ENCODE data around the gene ATN1. TPM values are rescaled to one million over a fixed set of nuclear protein-coding genes. Genes with fewer than 3 reads are reported as not detected.
A peak's percentile ranks its signal among the peaks of the same experiment; 100 is the strongest.
"Not testable (repeated sequence)": the region's sequence is repeated elsewhere in the genome, so short reads cannot be mapped to it uniquely, and the experiment has no call there.

Gene ATN1, protein sequence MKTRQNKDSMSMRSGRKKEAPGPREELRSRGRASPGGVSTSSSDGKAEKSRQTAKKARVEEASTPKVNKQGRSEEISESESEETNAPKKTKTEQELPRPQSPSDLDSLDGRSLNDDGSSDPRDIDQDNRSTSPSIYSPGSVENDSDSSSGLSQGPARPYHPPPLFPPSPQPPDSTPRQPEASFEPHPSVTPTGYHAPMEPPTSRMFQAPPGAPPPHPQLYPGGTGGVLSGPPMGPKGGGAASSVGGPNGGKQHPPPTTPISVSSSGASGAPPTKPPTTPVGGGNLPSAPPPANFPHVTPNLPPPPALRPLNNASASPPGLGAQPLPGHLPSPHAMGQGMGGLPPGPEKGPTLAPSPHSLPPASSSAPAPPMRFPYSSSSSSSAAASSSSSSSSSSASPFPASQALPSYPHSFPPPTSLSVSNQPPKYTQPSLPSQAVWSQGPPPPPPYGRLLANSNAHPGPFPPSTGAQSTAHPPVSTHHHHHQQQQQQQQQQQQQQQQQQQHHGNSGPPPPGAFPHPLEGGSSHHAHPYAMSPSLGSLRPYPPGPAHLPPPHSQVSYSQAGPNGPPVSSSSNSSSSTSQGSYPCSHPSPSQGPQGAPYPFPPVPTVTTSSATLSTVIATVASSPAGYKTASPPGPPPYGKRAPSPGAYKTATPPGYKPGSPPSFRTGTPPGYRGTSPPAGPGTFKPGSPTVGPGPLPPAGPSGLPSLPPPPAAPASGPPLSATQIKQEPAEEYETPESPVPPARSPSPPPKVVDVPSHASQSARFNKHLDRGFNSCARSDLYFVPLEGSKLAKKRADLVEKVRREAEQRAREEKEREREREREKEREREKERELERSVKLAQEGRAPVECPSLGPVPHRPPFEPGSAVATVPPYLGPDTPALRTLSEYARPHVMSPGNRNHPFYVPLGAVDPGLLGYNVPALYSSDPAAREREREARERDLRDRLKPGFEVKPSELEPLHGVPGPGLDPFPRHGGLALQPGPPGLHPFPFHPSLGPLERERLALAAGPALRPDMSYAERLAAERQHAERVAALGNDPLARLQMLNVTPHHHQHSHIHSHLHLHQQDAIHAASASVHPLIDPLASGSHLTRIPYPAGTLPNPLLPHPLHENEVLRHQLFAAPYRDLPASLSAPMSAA (N-terminal part only)
- 10 to 100 TPM; 34.0 to 62.3 TPM for total RNA-seq

DNA sequence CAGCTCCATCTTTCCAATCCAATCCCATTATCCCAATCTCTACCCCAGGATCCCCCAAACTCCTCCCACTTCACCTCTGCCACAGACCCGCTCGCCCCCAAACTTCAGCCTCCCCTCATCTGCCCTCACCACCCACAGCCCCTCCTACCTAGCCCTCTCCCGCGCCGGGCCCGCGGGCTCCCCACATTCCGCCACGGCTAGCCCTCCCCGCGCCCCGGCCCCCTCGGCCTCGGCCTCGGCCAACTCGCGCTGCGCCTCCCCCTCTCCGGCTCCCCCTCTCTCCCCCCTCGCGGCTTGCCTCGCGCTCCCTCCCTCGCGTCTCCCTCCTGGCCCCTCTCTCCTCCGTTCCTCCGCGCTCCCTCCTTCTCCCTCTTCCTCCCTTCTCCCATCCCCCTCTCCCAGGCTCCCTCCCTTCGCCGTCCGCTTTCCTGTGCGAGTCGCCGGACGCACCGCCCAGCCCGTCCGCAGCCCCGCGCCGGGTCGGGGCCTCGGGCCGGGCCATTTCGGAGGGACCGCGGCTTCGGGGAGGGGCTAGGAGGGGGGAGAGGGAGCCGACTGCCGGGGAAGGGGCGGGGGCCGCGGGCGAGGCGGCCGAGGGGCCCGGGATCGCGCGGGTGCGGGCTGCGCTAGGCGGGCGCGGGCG is at the start of gene ATN1:
Gene ATN1, plus strand, starts transcription at position 581 of the 643 bp plus-strand sequence. CDS start 6,043 bp downstream, outside the sequence.
- Mint-ChIP-seq H3K4me3 (peak within 1 kb of the TSS; percentile 96), H3K4me1 (peaks cover 54% of the 10 kb centered on the region), H3K36me3 (ENCODE audit: low read depth) (peaks cover 60% of the 10 kb centered on the region), H3K27me3 (no peaks in the 10 kb centered on the region), H3K27ac (peak within 1 kb of the TSS; percentile 98), H3K9me3 (no peaks in the 10 kb centered on the region)
- peak; percentile 33 for ATAC-seq (replicated peaks)

DNA sequence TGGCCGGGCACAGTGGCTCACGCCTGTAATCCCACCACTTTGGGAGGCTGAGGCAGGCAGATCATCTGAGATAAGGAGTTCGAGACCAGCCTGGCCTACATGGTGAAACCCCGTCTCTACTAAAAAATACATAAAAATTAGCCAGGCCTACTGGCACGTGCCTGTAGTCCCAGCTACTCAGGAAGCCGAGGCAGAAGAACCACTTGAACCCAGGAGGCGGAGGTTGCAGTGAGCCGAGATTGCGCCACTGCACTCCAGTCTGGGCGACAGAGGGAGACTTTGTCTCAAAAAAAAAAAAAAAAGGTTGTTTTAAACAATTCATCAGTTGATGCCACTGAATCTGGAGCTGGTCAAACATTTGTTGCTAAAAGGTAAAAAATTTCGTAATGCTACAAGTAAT is 47.9 kb upstream of the ATN1 start:
- H3K4me3 Mint-ChIP-seq; H3K4me1 Mint-ChIP-seq; H3K27me3 Mint-ChIP-seq; H3K27ac Mint-ChIP-seq; H3K9me3 Mint-ChIP-seq; ATAC-seq (replicated peaks): not testable (repeated sequence)
- H3K36me3 Mint-ChIP-seq (ENCODE audit: low read depth) = peaks cover 71% of the 10 kb centered on the region

DNA sequence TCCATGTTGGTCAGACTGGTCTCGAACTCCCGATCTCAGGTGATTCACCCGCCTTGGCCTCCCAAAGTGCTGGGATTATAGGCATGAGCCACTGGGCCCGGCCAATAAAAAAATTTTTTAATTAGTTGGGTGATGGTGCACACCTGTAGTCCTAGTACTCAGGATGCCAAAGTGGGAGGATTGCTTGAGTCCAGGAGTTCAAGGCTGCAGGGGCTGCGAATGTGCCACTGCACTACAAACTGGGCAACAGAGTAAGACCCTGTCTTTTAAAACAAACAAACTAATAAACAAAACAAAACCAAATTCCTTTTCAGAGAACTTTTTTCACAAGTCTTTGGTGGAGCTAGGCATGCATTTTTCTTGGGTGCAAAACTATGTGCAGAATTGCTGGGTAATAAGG is 44.5 kb upstream of the ATN1 start:
- Mint-ChIP-seq H3K4me3 (no peak overlapping the region), H3K27me3 (no peaks in the 10 kb centered on the region), H3K36me3 (ENCODE audit: low read depth) (peaks cover 46% of the 10 kb centered on the region), H3K4me1 (no peaks in the 10 kb centered on the region), H3K27ac (no peak overlapping the region), H3K9me3 (no peaks in the 10 kb centered on the region)
- ATAC-seq (replicated peaks) = no peak

DNA sequence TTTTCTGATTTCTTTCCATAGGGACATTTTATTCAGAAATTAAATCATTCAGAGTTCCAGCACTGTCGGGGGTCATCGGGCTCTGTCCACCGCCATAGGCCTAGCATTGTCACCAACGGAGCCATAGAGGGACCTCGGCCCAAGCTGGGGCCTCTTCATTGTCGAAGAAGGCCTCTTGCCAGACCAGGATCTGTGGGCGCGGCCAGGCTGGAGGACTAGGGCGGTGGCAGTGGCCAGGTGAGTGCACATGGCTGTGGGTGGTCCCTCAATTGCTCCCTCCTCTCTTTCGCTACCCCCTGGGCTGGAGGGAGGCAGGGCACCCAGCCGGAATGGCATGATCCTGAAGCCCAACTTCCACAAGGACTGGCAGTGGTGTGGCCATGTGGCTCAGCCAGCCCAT is 44.1 kb upstream of the ATN1 start:
- Mint-ChIP-seq H3K27ac (no peak overlapping the region), H3K9me3 (no peaks in the 10 kb centered on the region), H3K4me1 (no peaks in the 10 kb centered on the region), H3K27me3 (no peaks in the 10 kb centered on the region), H3K36me3 (ENCODE audit: low read depth) (peaks cover 45% of the 10 kb centered on the region), H3K4me3 (no peak overlapping the region)
- no peak for ATAC-seq (replicated peaks)

DNA sequence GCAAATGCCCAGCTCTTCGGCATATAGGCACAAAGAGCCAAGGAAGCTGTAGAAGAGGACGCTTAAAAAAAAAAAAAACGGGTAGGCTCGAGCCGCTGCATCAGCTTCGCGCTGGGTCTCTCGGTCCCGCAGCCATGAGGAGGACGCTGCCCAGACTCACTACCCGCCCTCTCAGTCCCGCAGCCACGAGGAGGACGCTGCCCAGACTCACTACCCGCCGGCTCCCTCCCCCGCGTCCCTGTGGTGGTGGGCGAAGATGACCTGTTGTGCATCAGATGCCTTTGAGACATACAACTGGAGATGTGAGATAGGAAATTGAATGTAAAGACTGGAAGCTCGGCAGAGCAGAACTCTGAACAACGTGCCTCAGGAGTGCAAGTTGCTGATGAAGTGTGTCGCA is 43.2 kb upstream of the ATN1 start:
- no peak for ATAC-seq (replicated peaks)
- H3K9me3 Mint-ChIP-seq = no peaks in the 10 kb centered on the region
- peaks cover 39% of the 10 kb centered on the region for H3K36me3 Mint-ChIP-seq (ENCODE audit: low read depth)
- no peaks in the 10 kb centered on the region for H3K4me1 Mint-ChIP-seq
- H3K4me3 Mint-ChIP-seq = no peak overlapping the region
- H3K27ac Mint-ChIP-seq = no peak overlapping the region
- no peaks in the 10 kb centered on the region for H3K27me3 Mint-ChIP-seq

DNA sequence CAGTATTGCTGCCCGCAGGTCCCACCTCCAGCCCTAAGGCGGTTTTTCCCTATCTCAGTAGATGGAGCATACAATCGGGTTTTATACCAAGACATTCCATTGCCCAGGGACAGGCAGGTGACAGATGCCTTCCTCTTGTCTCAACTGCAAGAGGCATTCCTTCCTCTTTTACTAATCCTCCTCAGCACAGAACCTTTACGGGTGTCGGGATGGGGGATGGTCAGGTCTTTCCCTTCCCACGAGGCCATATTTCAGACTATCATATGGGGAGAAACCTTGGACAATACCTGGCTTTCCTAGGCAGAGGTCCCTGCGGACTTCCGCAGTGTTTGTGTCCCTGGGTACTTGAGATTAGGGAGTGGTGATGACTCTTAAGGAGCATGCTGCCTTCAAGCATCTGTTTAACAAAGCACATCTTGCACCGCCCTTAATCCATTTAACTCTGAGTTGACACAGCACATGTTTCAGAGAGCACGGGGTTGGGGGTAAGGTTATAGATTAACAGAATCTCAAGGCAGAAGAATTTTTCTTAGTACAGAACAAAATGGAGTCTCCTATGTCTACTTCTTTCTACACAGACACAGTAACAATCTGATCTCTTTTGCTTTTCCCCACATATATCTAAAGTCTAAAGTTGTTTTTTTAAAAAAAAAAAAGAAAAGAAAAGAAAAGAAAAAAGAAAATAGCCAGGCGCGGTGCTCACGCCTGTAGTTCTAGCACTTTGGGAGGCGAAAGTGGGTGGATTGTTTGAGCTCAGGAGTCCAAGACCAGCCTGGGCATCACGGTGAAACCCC is 41.4 kb upstream of the ATN1 start:
- H3K4me1 Mint-ChIP-seq; H3K9me3 Mint-ChIP-seq; ATAC-seq (replicated peaks); H3K4me3 Mint-ChIP-seq; H3K27me3 Mint-ChIP-seq; H3K27ac Mint-ChIP-seq: not testable (repeated sequence)
- H3K36me3 Mint-ChIP-seq (ENCODE audit: low read depth) = peaks cover 39% of the 10 kb centered on the region

DNA sequence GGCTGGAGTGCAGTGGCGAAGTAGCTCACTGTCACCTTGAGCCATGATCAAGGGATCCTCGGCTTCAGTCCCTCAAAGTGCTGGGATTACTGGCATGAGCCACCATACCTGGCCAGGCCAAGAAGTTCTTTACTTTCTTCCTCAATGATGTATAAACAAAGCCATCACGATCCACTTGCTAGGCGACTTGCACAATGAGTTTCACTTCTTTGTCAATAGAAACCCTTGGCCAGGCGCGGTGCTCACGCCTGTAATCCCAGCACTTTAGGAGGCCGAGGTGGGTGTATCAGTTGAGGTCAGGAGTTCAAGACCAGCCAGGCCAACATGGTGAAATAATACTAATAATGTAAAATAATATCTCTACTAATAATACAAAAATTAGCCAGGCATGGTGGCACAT is 40.3 kb upstream of the ATN1 start:
- no peak overlapping the region for H3K27ac Mint-ChIP-seq
- no peaks in the 10 kb centered on the region for H3K9me3 Mint-ChIP-seq
- no peak for ATAC-seq (replicated peaks)
- no peaks in the 10 kb centered on the region for H3K27me3 Mint-ChIP-seq
- H3K4me1 Mint-ChIP-seq = peaks cover 4% of the 10 kb centered on the region
- H3K36me3 Mint-ChIP-seq (ENCODE audit: low read depth) = peaks cover 32% of the 10 kb centered on the region
- no peak overlapping the region for H3K4me3 Mint-ChIP-seq

DNA sequence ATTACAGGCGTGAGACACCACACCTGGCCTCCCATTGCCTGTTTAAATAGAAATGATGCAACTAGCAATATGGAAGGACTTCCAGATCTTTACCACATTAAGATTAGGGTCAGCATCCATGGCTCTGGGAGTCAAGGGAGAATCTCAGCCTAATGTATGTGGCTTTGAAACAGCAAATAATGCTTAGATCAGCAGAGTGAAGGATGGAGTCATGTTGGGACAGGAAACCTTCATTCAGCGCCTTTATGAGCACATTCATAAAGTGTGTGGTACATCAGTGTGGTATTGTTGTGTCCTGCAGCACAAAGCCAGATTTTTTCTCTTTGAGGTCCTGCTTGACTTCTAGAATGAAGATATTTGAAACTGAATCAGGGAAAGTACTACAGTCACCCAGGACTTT is 39.4 kb upstream of the ATN1 start:
- H3K36me3 Mint-ChIP-seq (ENCODE audit: low read depth) = peaks cover 23% of the 10 kb centered on the region
- peaks cover 4% of the 10 kb centered on the region for H3K4me1 Mint-ChIP-seq
- no peaks in the 10 kb centered on the region for H3K27me3 Mint-ChIP-seq
- no peaks in the 10 kb centered on the region for H3K9me3 Mint-ChIP-seq
- H3K4me3 Mint-ChIP-seq = no peak overlapping the region
- no peak overlapping the region for H3K27ac Mint-ChIP-seq
- no peak for ATAC-seq (replicated peaks)

DNA sequence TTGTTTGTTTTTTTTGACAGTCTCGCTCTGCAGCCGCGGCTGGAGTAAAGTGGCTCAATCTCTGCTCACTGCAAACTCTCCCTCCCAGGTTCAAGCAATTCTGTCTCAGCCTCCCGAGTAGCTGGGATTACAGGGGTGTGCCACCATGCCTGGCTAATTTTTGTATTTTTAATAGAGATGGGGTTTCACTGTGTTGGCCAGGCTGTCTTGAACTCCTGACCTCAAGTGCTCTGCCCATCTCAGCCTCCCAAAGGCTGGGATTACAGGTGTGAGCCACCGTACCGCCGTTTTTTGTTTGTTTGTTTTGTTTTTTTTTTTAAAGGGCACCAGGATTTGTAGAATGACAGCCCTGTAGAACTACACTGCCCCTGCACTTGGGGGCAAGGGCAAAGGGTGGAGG is 39.0 kb upstream of the ATN1 start:
- H3K27ac Mint-ChIP-seq; H3K9me3 Mint-ChIP-seq; H3K4me3 Mint-ChIP-seq; ATAC-seq (replicated peaks); H3K27me3 Mint-ChIP-seq; H3K4me1 Mint-ChIP-seq: not testable (repeated sequence)
- H3K36me3 Mint-ChIP-seq (ENCODE audit: low read depth) = peaks cover 19% of the 10 kb centered on the region

DNA sequence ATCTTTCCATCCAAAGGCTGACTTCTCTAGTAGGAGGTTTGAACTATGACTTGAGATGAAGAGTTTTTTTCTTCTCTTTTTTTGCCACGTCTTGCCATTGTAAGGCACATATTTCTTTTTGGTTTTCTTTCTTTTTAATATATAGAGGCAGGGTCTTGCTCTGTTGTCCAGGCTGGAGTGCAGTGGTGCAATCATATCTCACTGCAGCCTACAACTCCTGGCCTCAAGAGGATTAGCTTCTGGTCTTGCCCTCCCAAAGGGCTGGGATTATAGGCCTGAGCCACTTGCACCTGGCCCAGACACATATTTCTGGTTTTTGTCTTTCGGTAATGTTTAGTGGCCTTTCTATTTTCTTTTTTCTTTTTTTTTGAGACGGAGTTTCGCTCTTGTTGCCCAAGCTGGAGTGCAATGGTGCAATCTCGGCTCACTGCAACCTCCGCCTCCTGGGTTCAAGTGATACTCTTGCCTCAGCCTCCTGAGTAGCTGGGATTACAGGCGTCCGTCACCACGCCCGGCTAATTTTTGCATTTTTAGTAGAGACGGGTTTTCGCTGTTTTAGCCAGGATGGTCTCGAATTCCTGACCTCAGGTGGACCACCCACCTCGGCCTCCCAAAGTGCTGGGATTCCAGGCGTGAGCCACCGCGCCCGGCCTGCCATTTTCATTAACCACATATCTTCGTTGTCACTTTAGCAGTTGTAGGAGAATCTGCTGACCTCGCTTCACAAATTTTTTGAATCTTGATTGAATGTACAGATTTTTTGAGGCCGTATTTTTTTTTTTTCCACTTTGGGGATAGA is 37.8 kb upstream of the ATN1 start:
- not testable (repeated sequence) for H3K27me3 Mint-ChIP-seq; ATAC-seq (replicated peaks); H3K4me1 Mint-ChIP-seq; H3K36me3 Mint-ChIP-seq (ENCODE audit: low read depth); H3K9me3 Mint-ChIP-seq
- peak overlapping the region; percentile 85 for H3K4me3 Mint-ChIP-seq
- H3K27ac Mint-ChIP-seq = peak overlapping the region; percentile 90

DNA sequence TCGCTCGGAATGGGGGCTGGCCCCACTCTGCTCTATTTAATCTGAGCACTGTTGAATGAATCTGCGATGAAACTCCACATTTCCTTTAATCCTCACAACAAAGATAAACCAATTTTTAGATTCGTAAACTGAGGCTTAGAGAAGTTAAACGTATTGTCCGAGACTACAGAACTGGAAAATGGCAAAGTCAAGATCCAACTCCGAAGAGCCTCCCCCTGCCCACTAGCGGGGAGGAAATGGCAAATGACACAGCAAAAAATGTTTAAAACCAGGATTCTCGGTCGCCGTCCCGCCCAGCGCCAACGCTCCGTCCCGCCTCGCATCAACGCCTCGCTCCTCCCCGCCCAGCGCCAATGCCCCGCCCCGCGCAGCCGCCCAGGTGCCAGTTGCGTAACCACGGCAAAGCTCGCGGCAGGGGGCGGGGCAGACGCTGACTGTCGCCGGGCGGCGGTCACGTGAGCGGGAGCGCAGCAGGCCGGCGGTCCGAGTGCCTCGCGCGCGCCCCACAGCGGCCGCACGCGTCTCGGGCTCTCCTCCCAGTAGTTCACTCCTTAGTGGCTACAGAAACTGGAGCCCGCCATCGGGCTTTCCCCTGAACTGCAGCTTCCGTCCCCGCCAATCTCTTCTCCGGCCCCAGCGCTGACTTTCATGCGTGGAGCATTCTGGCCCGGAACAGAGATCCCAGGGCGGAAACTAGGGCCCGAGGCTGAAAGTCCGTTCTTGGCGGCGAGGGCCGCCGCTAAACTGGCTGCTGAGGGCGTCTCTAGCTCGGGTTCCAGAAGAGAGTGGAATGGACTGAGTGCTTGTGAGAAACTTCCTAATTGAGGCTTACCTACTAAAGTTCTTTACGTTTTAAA is 36.7 kb upstream of the ATN1 start:
- no peaks in the 10 kb centered on the region for H3K9me3 Mint-ChIP-seq
- H3K4me3 Mint-ChIP-seq = peak overlapping the region; percentile 85
- peak overlapping the region; percentile 90 for H3K27ac Mint-ChIP-seq
- no peaks in the 10 kb centered on the region for H3K27me3 Mint-ChIP-seq
- no peaks in the 10 kb centered on the region for H3K36me3 Mint-ChIP-seq (ENCODE audit: low read depth)
- ATAC-seq (replicated peaks) = peak; percentile 96
- H3K4me1 Mint-ChIP-seq = peaks cover 4% of the 10 kb centered on the region

DNA sequence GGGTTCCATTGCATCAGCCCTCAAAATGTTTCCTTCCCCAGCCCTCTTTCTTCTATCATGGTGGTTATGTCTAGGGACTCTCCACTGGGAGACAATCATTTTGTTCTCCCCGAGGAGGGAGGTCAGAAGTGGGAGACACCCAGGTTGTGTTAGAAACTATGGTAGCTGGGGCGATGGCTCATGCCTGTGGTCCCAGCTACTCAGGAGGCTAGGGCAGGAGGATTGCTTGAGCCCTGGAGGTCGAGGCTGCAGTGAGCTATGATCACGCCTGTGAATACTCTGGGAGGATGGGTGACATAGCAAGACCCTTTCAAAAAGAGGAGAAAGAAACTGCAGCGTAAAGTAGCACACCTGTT is 36.1 kb upstream of the ATN1 start:
- Mint-ChIP-seq H3K4me3 (peak overlapping the region; percentile 85), H3K36me3 (ENCODE audit: low read depth) (no peaks in the 10 kb centered on the region), H3K27ac (peak overlapping the region; percentile 90), H3K9me3 (no peaks in the 10 kb centered on the region), H3K27me3 (no peaks in the 10 kb centered on the region), H3K4me1 (peaks cover 4% of the 10 kb centered on the region)
- peak; percentile 11 for ATAC-seq (replicated peaks)

Data from activated T-helper 17 cell treated with anti-CD3 and anti-CD28 coated beads, Interleukin-2, amount 50 U/mL, for 72 hours (primary cell).